GM18511 (cell line): ENCODE measurements around the gene RSU1.
"Not testable (repeated sequence)": the region's sequence is repeated elsewhere in the genome, so short reads cannot be mapped to it uniquely, and the experiment has no call there.

Source experiments
- ATAC-seq: cut with Tn5 transposase; IDR thresholded peaks from one replicate; pipeline ENCODE4 v1.9.1; 2021; ENCODE audit warnings: mild to moderate bottlenecking, moderate library complexity; ENCODE audit not compliant: unreplicated experiment

RSU1 gene

GRCh38 chr10:16817125-16818019 lies at the start of gene RSU1:
Gene RSU1 (minus strand): TSS chr10:16817424. CDS start chr10:16817081, 343 bp downstream.
- peak; percentile 98 for ATAC-seq

- ATAC-seq: no peak
These were observed 49.5 kb upstream of the RSU1 start for GRCh38 chr10:16866541-16867275.

- ATAC-seq: no peak
These were observed 48.5 kb upstream of the RSU1 start for GRCh38 chr10:16865766-16866165.

GRCh38 chr10:16863766-16864165 lies 46.5 kb upstream of the RSU1 start:
- no peak for ATAC-seq

- ATAC-seq: no peak
These were observed 40.2 kb upstream of the RSU1 start for GRCh38 chr10:16857419-16857818.

- no peak for ATAC-seq
These were observed 39.3 kb upstream of the RSU1 start for GRCh38 chr10:16856567-16856966.

- ATAC-seq: no peak
These were observed 38.9 kb upstream of the RSU1 start for GRCh38 chr10:16856092-16856491.

- no peak for ATAC-seq
These were observed 37.4 kb upstream of the RSU1 start for GRCh38 chr10:16854623-16855022.

- no peak for ATAC-seq
These were observed 36.6 kb upstream of the RSU1 start for GRCh38 chr10:16853809-16854208.

GRCh38 chr10:16853201-16853600 lies 36.0 kb upstream of the RSU1 start:
- no peak for ATAC-seq

GRCh38 chr10:16852624-16853023 lies 35.4 kb upstream of the RSU1 start:
- no peak for ATAC-seq

- ATAC-seq: no peak
These were observed 31.4 kb upstream of the RSU1 start for GRCh38 chr10:16848562-16849154.

GRCh38 chr10:16847644-16848043 lies 30.4 kb upstream of the RSU1 start:
- no peak for ATAC-seq

- ATAC-seq: no peak
These were observed 28.0 kb upstream of the RSU1 start for GRCh38 chr10:16845248-16845647.

- no peak for ATAC-seq
These were observed 26.1 kb upstream of the RSU1 start for GRCh38 chr10:16843252-16843870.

- ATAC-seq: no peak
These were observed 18.0 kb upstream of the RSU1 start for GRCh38 chr10:16835228-16835627.

- ATAC-seq: no peak
These were observed 15.3 kb upstream of the RSU1 start for GRCh38 chr10:16832351-16833080.

GRCh38 chr10:16828701-16829175 lies 11.5 kb upstream of the RSU1 start:
- ATAC-seq: no peak

GRCh38 chr10:16828114-16828568 lies 10.9 kb upstream of the RSU1 start:
- ATAC-seq: peak; percentile 95

GRCh38 chr10:16827474-16827873 lies 10.2 kb upstream of the RSU1 start:
- not testable (repeated sequence) for ATAC-seq
